ENCODE data around the gene HOXA6. TPM values are rescaled to one million over a fixed set of nuclear protein-coding genes. Genes with fewer than 3 reads are reported as not detected.
A peak's percentile ranks its signal among the peaks of the same experiment; 100 is the strongest.

Gene HOXA6
- total RNA-seq, 1 donor from 2014 or later: not detected

DNA sequence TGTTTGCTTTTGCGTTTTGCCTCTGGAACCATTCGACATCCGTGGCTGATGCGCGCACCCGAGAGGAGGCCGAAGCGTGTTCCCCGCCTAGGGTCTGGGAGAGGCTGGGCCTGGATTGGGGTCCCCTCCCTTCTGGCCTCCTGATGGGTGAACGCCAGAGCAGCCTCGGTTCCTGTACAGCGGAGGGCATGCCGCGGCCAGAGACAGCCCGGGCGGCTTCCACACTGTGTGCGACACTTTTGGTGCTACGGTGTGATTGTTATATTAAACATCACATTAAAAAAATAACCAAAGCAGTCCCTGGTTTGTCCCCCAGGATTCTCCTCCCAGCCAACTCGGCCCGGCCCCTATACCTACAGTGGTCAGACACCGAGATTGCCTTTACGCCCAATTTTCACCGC lies 12.6 kb upstream of the HOXA6 start:
- Mint-ChIP-seq H3K4me1 (ENCODE audit: low read depth) (peaks cover 9% of the 10 kb centered on the region), H3K27me3 (ENCODE audit: insufficient read depth) (peaks cover 78% of the 10 kb centered on the region), H3K4me3 (peak overlapping the region; percentile 37), H3K36me3 (ENCODE audit: low read depth) (no peaks in the 10 kb centered on the region), H3K9me3 (no peaks in the 10 kb centered on the region), H3K27ac (no peak overlapping the region)
- intact Hi-C loops (cut with micrococcal nuclease): loop anchor here (2.0 kb wide), 3 partner anchors 39 to 1299 kb away; no protein-coding TSS in a partner anchor
- DNase-seq (ENCODE audit: low spot score): no peak

DNA sequence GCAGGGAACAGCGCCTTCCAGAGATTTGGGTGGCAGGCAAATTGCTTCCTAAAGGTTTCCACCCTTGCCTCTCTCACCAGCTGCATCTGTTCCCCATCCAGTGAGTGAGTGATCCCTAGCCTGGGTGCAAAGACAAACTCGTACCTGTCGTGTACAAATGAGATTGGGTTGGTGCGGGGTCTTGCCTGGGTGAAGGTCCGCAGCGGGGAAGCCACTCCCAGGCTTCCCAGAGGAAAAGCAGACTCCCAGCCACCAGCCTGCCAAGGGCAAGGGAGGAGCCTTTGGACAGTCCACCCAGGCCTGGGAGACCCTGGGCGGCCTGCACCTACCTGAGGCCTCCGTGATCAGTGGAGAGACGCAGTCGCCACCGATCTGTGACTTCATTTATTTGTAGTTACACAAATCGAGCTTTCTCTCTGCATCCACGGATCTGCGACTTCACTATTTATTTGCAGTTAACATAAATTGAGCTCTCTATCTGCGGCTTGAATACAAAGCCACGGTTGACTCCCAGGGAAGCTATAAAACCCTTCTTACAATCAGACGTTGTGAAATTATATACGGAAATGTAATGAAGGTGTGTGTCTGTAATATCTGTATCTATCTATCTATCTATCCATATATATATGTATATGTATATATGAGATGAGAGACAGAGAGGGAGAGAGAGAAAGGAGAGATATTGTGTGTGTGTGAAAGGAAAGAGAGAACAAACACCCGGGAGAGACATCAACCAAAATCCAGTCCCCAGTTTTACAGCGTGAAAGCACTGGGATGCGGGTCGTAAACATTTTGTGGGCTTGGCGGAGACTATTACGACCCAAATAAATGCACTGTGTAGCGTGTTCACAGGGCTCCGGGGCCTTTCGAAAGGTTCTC lies 11.9 kb upstream of the HOXA6 start:
- Mint-ChIP-seq H3K27me3 (ENCODE audit: insufficient read depth) (peaks cover 82% of the 10 kb centered on the region), H3K36me3 (ENCODE audit: low read depth) (no peaks in the 10 kb centered on the region), H3K4me3 (peak overlapping the region; percentile 63), H3K4me1 (ENCODE audit: low read depth) (peaks cover 15% of the 10 kb centered on the region), H3K9me3 (no peaks in the 10 kb centered on the region), H3K27ac (no peak overlapping the region)
- no peak for DNase-seq (ENCODE audit: low spot score)
- intact Hi-C loops (cut with micrococcal nuclease): loop anchor here (2.0 kb wide), 4 partner anchors 25 to 1299 kb away; partner anchors contain the start of gene HOXA11

DNA sequence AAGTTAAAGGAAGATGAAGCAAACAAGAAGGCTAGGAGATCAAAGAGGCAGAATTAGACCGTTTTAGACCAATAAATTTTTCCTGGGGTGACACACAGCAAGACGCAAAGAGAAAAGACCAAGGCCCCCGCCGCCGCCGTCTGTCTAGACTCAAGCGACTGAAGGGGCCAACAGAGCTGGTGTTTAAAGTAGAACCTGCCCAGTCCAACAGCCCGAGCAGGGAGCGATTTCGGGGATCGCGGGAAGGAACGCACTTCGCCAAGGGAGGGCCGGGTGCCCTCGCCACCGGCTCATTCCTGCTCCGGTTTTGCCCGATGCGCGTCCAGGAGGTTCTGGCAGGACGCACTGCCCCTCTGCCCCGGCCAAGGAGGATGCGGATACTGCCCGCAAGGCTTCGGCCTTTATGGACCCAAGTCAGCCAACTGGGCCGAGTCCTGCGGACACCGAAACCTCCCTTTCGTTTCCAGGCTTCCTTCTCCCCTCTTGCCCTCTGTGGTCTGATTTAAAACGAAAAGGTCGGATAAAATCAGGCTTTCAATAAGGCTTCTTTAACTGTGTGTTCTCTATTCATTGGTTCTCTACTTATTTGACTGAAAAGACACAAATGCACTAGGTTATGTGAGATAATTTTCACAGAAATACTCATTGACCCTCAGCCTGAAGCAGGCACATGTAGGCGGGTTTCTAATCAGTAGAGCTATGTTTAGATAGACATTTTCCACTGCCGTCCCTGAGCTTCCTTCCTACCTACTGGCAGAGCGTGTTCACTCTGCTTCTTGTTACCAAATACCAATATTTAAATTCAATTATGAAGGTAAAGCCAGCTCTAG lies 11.1 kb upstream of the HOXA6 start:
- no peak for DNase-seq (ENCODE audit: low spot score)
- peaks cover 17% of the 10 kb centered on the region for H3K4me1 Mint-ChIP-seq (ENCODE audit: low read depth)
- H3K27ac Mint-ChIP-seq: peak overlapping the region; percentile 61

GRCh38 chr7:27157702-27158431 lies 10.3 kb upstream of the HOXA6 start:
- H3K27ac Mint-ChIP-seq: peak overlapping the region; percentile 73
- no peaks in the 10 kb centered on the region for H3K9me3 Mint-ChIP-seq
- H3K27me3 Mint-ChIP-seq (ENCODE audit: insufficient read depth): peaks cover 82% of the 10 kb centered on the region
- H3K36me3 Mint-ChIP-seq (ENCODE audit: low read depth): no peaks in the 10 kb centered on the region
- no peak overlapping the region for H3K4me3 Mint-ChIP-seq
- H3K4me1 Mint-ChIP-seq (ENCODE audit: low read depth): peaks cover 17% of the 10 kb centered on the region
- DNase-seq (ENCODE audit: low spot score): no peak
- intact Hi-C loops (cut with micrococcal nuclease): loop anchor here (2.0 kb wide), 2 partner anchors 15 to 27 kb away; partner anchors contain the start of gene HOXA11

More for the DNA sequence above, 11.1 kb upstream of the HOXA6 start:
- Mint-ChIP-seq H3K36me3 (ENCODE audit: low read depth) (no peaks in the 10 kb centered on the region), H3K4me3 (no peak overlapping the region), H3K27me3 (ENCODE audit: insufficient read depth) (peaks cover 83% of the 10 kb centered on the region), H3K9me3 (no peaks in the 10 kb centered on the region)
- intact Hi-C loops (cut with micrococcal nuclease): loop anchor here (2.0 kb wide), 1 partner anchor 26 kb away; the partner anchor contains the start of gene HOXA11

DNA sequence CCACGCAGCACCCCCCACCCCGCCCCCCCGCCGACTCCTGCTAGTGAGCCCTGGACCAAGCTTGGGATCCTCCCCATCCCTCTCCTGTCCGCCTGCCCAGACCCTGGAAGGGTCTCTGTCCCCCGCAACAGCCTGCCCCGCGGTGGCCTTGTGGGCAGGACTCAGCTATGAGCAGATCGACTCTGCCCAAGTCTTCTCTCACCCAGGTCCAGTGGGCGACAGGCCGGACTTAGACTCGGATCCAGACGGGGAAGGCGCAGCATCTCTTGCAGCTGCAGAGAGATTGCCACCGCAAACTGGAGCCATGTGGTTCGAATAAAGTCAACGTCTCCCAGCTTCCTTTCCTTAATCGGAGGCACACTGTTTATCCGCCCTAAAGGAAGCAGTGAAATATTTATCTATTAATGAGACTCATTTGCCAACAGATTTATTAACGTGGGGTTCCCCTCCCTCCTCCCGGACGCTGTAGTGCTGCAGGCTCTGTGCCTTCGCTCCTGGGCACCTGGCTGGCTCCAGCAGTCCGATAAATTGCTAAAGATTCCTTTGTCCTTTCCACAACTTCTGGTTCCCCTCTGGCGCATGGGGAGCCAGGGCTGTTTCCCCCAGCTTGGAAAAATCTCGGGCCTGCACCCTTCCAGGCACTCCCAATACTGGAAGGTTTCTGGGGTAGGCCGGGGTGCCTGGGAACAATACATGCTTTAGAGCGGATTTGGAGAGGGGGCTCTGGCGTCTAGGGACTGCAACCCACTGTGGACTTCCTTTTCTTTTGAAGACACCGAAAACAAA lies 9.5 kb upstream of the HOXA6 start:
- no peak overlapping the region for H3K4me3 Mint-ChIP-seq
- H3K27me3 Mint-ChIP-seq (ENCODE audit: insufficient read depth): peaks cover 80% of the 10 kb centered on the region
- peak overlapping the region; percentile 81 for H3K27ac Mint-ChIP-seq
- intact Hi-C loops (cut with micrococcal nuclease): loop anchor here (2.0 kb wide), 1 partner anchor 16 kb away; no protein-coding TSS in a partner anchor
- H3K4me1 Mint-ChIP-seq (ENCODE audit: low read depth): peaks cover 17% of the 10 kb centered on the region
- no peaks in the 10 kb centered on the region for H3K9me3 Mint-ChIP-seq
- H3K36me3 Mint-ChIP-seq (ENCODE audit: low read depth): no peaks in the 10 kb centered on the region
- no peak for DNase-seq (ENCODE audit: low spot score)

GRCh38 chr7:27156508-27156898 lies 8.9 kb upstream of the HOXA6 start, which contains the start of gene HOXA7:
Gene HOXA7, minus strand, starts transcription at chr7:27156675. Its CDS starts 130 bp downstream, at chr7:27156545.
- intact Hi-C loops (cut with micrococcal nuclease): loop anchor here (2.0 kb wide), 1 partner anchor 16 kb away; no protein-coding TSS in a partner anchor
- H3K27ac Mint-ChIP-seq: peak within 1 kb of the TSS; percentile 81
- H3K27me3 Mint-ChIP-seq (ENCODE audit: insufficient read depth): peaks cover 80% of the 10 kb centered on the region
- DNase-seq (ENCODE audit: low spot score): no peak
- peaks cover 20% of the 10 kb centered on the region for H3K4me1 Mint-ChIP-seq (ENCODE audit: low read depth)
- H3K9me3 Mint-ChIP-seq: no peaks in the 10 kb centered on the region
- H3K4me3 Mint-ChIP-seq: peak within 1 kb of the TSS; percentile 54
- no peaks in the 10 kb centered on the region for H3K36me3 Mint-ChIP-seq (ENCODE audit: low read depth)

GRCh38 chr7:27155816-27156507 lies 8.4 kb upstream of the HOXA6 start:
- H3K4me3 Mint-ChIP-seq: no peak overlapping the region
- no peaks in the 10 kb centered on the region for H3K36me3 Mint-ChIP-seq (ENCODE audit: low read depth)
- DNase-seq (ENCODE audit: low spot score): no peak
- H3K4me1 Mint-ChIP-seq (ENCODE audit: low read depth): peaks cover 26% of the 10 kb centered on the region
- H3K27ac Mint-ChIP-seq: no peak overlapping the region
- no peaks in the 10 kb centered on the region for H3K9me3 Mint-ChIP-seq
- intact Hi-C loops (cut with micrococcal nuclease): loop anchor here (2.0 kb wide), 1 partner anchor 17 kb away; no protein-coding TSS in a partner anchor
- peaks cover 81% of the 10 kb centered on the region for H3K27me3 Mint-ChIP-seq (ENCODE audit: insufficient read depth)

GRCh38 chr7:27154901-27155815 lies 7.6 kb upstream of the HOXA6 start:
- peak overlapping the region; percentile 68 for H3K27ac Mint-ChIP-seq
- H3K27me3 Mint-ChIP-seq (ENCODE audit: insufficient read depth): peaks cover 84% of the 10 kb centered on the region
- no peaks in the 10 kb centered on the region for H3K9me3 Mint-ChIP-seq
- intact Hi-C loops (cut with micrococcal nuclease): loop anchor here (5.0 kb wide), 1 partner anchor 58 kb away; the partner anchor contains the start of gene HOXA1
- DNase-seq (ENCODE audit: low spot score): no peak
- H3K4me1 Mint-ChIP-seq (ENCODE audit: low read depth): peaks cover 25% of the 10 kb centered on the region
- H3K36me3 Mint-ChIP-seq (ENCODE audit: low read depth): no peaks in the 10 kb centered on the region
- H3K4me3 Mint-ChIP-seq: peak overlapping the region; percentile 54

DNA sequence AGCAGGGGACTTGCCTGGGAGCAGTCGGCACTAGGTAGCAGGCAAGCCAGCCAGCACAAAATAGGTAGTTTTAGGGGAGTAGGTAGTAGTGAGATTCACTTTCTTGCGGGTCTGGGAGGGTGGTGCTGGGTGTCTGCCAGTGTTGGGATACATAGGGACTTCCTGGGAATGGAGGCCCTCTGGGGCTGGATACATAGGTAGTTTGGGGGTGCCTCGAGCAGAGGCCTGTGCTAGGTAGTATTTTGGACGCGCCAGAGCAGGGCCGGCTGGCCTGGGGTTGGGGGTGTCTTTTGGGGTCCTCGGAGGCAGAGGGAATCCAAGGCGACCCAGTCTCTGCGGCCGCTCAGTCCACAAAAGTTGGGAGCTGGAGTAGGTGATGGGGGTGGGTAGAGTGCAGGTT lies 6.8 kb upstream of the HOXA6 start:
- Mint-ChIP-seq H3K4me3 (no peak overlapping the region), H3K9me3 (no peaks in the 10 kb centered on the region), H3K27me3 (ENCODE audit: insufficient read depth) (peaks cover 85% of the 10 kb centered on the region), H3K4me1 (ENCODE audit: low read depth) (peaks cover 18% of the 10 kb centered on the region), H3K36me3 (ENCODE audit: low read depth) (no peaks in the 10 kb centered on the region), H3K27ac (no peak overlapping the region)
- intact Hi-C loops (cut with micrococcal nuclease): loop anchor here (5.0 kb wide), 1 partner anchor 57 kb away; the partner anchor contains the start of gene HOXA1
- DNase-seq (ENCODE audit: low spot score): no peak

DNA sequence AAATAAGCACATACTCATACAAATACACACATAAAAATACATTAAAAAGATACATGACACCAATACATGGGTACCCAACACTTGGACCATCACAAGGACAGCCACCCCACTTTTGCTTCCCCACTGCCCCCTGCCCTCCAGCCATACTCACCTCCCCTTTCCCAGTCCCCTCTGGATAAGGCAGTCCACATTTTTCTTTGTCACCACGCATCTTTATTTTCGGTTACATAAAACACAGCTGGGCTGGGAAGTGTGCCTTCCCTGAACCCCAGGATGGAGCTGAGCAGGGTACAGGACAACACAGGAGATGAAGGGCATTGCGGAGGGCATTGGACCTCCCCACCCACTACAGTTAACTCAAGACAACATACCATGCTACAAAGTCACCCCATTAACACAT lies 6.0 kb upstream of the HOXA6 start:
- Mint-ChIP-seq H3K4me3 (no peak overlapping the region), H3K27ac (no peak overlapping the region), H3K4me1 (ENCODE audit: low read depth) (peaks cover 18% of the 10 kb centered on the region), H3K9me3 (no peaks in the 10 kb centered on the region), H3K27me3 (ENCODE audit: insufficient read depth) (peaks cover 85% of the 10 kb centered on the region), H3K36me3 (ENCODE audit: low read depth) (no peaks in the 10 kb centered on the region)
- intact Hi-C loops (cut with micrococcal nuclease): loop anchor here (1.0 to 5.0 kb wide), 2 partner anchors 8 to 56 kb away; partner anchors contain the start of gene HOXA1
- no peak for DNase-seq (ENCODE audit: low spot score)

Measured in activated T-helper 1 cell treated with anti-CD3 and anti-CD28 coated beads, Interleukin-12 subunit alpha, Interleukin-12 subunit beta, Interleukin-2, Interleukin-4 antibody, amounts not matched to agents 30 ng/mL and 10 ng/mL and 1 ng/mL, durations not matched to agents 14 hours and 24 hours and 36 hours (primary cell).